ENCODE measurements around the gene ST6GALNAC4. TPM values are rescaled to one million over a fixed set of nuclear protein-coding genes. Genes with fewer than 3 reads are reported as not detected.

Gene ST6GALNAC4
- total RNA-seq, 2 experiments from 2014 or later = 118 to 180 TPM

DNA sequence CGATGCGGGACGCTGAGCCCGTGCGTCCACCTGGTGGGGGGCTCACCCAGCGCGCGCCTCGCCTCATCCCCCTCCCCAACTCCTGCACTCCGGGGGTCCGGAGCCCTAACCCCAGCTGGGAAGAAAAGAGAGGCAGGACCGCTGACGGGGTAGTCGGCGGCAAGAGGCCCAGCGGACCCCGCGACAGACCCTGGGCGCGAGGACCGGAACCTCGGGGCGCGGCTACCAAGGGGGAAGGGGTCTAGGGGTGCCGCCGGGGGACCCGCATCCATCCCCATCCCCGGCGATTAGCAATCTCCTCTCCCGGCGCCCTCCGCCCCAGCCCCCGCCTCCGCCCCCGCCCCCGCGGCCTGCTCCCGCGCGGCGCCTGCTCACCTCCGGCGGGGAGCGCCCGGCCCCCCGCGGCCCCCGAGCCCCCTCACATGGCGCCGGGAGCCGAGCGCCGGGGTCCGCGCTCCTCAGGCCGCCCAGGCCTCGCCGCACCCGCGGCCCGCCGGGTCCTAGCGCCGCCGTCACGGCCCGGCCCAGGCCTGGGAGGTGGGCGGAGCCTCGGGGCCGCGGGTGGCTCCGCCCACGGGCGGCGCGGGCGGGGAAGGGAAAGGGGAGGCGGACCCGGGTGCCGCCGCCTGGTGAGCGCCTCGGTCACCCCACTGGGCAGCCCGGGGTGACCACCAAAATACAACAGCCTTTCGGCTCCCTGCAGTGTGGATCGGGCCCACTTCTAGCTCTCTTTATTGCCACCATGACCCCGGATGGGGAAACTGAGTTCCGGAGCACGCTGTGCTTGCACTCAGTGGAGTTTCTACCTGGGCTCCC is 17.5 kb downstream of the ST6GALNAC4 start, which contains the start of gene ST6GALNAC6:
Gene ST6GALNAC6 (minus strand): TSS at position 476 of the 816 bp plus-strand sequence. CDS start 1,622 bp downstream, outside the sequence.
- TF ChIP-seq, protein P1, sequence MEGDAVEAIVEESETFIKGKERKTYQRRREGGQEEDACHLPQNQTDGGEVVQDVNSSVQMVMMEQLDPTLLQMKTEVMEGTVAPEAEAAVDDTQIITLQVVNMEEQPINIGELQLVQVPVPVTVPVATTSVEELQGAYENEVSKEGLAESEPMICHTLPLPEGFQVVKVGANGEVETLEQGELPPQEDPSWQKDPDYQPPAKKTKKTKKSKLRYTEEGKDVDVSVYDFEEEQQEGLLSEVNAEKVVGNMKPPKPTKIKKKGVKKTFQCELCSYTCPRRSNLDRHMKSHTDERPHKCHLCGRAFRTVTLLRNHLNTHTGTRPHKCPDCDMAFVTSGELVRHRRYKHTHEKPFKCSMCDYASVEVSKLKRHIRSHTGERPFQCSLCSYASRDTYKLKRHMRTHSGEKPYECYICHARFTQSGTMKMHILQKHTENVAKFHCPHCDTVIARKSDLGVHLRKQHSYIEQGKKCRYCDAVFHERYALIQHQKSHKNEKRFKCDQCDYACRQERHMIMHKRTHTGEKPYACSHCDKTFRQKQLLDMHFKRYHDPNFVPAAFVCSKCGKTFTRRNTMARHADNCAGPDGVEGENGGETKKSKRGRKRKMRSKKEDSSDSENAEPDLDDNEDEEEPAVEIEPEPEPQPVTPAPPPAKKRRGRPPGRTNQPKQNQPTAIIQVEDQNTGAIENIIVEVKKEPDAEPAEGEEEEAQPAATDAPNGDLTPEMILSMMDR (conservative IDR thresholded peaks at IDR 0.05; ENCODE audit: low read length) = no peak
- no peak for TF ChIP-seq EZH2phosphoT487 (IDR thresholded peaks at IDR 0.05; ENCODE audit: borderline replicate concordance, low read depth, low read length)
- Histone ChIP-seq H3K9me2 (ENCODE audit: insufficient read depth, low read length) (no peaks in the 10 kb centered on the region), H3K36me3 (ENCODE audit: insufficient read depth, low read length) (peaks cover 31% of the 10 kb centered on the region), H3K4me1 (ENCODE audit: insufficient read depth, low read length, poor library complexity, severe bottlenecking) (peaks cover 67% of the 10 kb centered on the region), H2AFZ (ENCODE audit: low read length) (no peak within 1 kb of the TSS; the same call in 1 of the 2 replicates), H3K4me2 (ENCODE audit: low read length) (peak within 1 kb of the TSS; percentile 91), H3K9me3 (ENCODE audit: low read length) (no peaks in the 10 kb centered on the region), H3K27ac (ENCODE audit: low read depth, low read length, poor library complexity, severe bottlenecking) (peak within 1 kb of the TSS; percentile 94), H3K79me2 (ENCODE audit: insufficient read depth, low read depth, low read length) (no peaks in the 10 kb centered on the region), H4K20me1 (ENCODE audit: insufficient read depth, low read length) (0 out of 2 replicates have a peak, but pooled peaks cover 3% of the 10 kb centered on the region), H3K4me3 (ENCODE audit: low read depth, low read length, poor library complexity, severe bottlenecking) (peak within 1 kb of the TSS; percentile 81)
- CTCF ChIA-PET (ENCODE audit: unreplicated experiment) = interaction anchor here (0.6 kb wide), 1 partner anchor 23 kb away, joined by 3 read pairs; no protein-coding TSS in a partner anchor
- no TSS peak for BruUV-seq (replicated peaks)
- intact Hi-C loops (cut with micrococcal nuclease; ENCODE audit: unreplicated experiment) = no loop called here
- POLR2A ChIA-PET = interaction anchor here (1.0 to 2.0 kb wide), 2 partner anchors 16 to 173 kb away, joined by 3 to 5 read pairs; no protein-coding TSS in a partner anchor
- DNase-seq (ENCODE audit: low spot score) = peak; percentile 88

GRCh38 chr9:127898433-127899127 is 18.3 kb downstream of the ST6GALNAC4 start:
- peak overlapping the region; percentile 91 for H3K4me2 ChIP-seq (ENCODE audit: low read length)
- peak overlapping the region; percentile 42 for H3K27ac ChIP-seq (ENCODE audit: low read depth, low read length, poor library complexity, severe bottlenecking)
- TF ChIP-seq, protein P1 (conservative IDR thresholded peaks at IDR 0.05; ENCODE audit: low read length) = no peak
- TF ChIP-seq EZH2phosphoT487 (IDR thresholded peaks at IDR 0.05; ENCODE audit: borderline replicate concordance, low read depth, low read length) = no peak
- H3K4me1 ChIP-seq (ENCODE audit: insufficient read depth, low read length, poor library complexity, severe bottlenecking) = peaks cover 59% of the 10 kb centered on the region
- no peak overlapping the region; the same call in 1 of the 2 replicates for H2AFZ ChIP-seq (ENCODE audit: low read length)
- 0 out of 2 replicates have a peak, but pooled peaks cover 7% of the 10 kb centered on the region for H3K9me3 ChIP-seq (ENCODE audit: low read length)
- peaks cover 36% of the 10 kb centered on the region for H3K36me3 ChIP-seq (ENCODE audit: insufficient read depth, low read length)
- ChIA-PET POLR2A (interaction anchor here (0.7 to 2.0 kb wide), 2 partner anchors 17 to 1506 kb away, joined by 4 to 5 read pairs; no protein-coding TSS in a partner anchor), CTCF (ENCODE audit: unreplicated experiment) (interaction anchor here (0.6 kb wide), 1 partner anchor 24 kb away, joined by 3 read pairs; no protein-coding TSS in a partner anchor)
- no peaks in the 10 kb centered on the region for H3K79me2 ChIP-seq (ENCODE audit: insufficient read depth, low read depth, low read length)
- H3K9me2 ChIP-seq (ENCODE audit: insufficient read depth, low read length) = no peaks in the 10 kb centered on the region
- H3K4me3 ChIP-seq (ENCODE audit: low read depth, low read length, poor library complexity, severe bottlenecking) = peak overlapping the region; percentile 81
- intact Hi-C loops (cut with micrococcal nuclease; ENCODE audit: unreplicated experiment) = no loop called here
- H4K20me1 ChIP-seq (ENCODE audit: insufficient read depth, low read length) = 0 out of 2 replicates have a peak, but pooled peaks cover 3% of the 10 kb centered on the region
- DNase-seq (ENCODE audit: low spot score) = peak; percentile 33
- BruUV-seq (replicated peaks) = no TSS peak

Data from OCI-LY7 (cell line).